ENCODE measurements around the gene DICER1.

The DICER1 gene

DNA sequence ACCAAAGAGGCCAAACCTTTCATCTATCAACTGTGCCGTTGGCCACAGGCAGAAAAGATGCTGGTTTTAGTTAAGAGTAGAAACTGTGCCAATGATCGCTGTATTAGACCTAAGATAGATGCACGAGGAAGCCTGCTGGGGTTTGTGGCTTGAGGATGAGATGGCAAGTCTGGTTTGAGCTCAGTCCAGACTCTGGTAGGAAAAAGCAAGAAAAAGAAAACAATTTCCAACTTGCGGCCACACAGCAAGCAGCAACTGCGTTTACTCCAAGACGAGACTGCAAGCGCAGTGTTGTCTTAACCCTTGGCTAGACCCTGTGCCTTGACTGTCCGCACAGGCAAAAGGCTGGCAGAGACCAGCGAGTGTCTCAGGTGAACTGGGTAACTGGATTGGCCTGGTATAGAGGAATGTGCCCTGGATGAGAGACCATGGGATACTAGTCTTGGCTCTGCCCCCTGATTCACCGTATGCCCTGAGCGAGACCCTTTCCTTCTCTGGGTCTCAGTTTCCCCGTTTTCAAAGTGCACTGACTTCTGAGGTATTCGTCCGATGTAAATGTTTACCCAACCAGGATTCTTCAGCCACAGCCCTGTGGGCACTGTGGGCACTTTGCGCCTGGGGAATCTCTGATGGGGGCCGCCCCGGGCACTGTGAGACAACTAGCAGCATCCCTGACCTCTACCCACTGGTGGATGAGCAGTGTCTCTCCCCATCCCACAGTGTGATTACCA lies 113.4 kb downstream of the DICER1 start:
- Histone ChIP-seq H3K27ac (ENCODE audit: low read depth, low read length) (no peak overlapping the region), H3K27me3 (ENCODE audit: control insufficient read depth in 1 of 2, insufficient read depth in 2 of 2, low read length in 2 of 2) (no peaks in the 10 kb centered on the region), H3K9ac (ENCODE audit: low read length) (no peak overlapping the region), H3K4me3 (ENCODE audit: low read depth in 1 of 2, low read length in 2 of 2) (no peak overlapping the region), H3K4me1 (ENCODE audit: insufficient read depth, low read length) (peaks cover 22% of the 10 kb centered on the region), H3K9me3 (ENCODE audit: low read length) (no peaks in the 10 kb centered on the region), H3K36me3 (ENCODE audit: insufficient read depth, low read length) (no peaks in the 10 kb centered on the region)

DNA sequence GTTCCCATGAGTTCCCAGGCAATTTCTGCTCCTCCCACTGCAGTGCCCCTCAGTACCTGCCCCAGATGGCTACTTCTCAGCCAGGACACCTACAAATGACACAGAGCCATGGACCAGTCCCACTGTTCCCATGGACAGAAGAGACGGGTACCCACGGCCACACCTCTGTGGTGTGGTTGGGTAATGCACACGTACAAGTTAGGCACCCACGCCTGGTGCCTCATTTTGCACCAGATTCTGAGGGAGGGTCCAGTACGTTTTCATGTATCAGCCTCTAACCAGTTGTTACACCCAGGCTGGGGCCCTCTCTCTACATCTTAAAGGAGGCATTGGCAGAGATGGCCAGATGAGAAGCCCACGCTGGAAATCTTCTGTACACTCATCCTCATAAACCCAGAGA lies 114.0 kb downstream of the DICER1 start:
- H3K9me3 ChIP-seq (ENCODE audit: low read length): no peaks in the 10 kb centered on the region
- H3K4me3 ChIP-seq (ENCODE audit: low read depth in 1 of 2, low read length in 2 of 2): no peak overlapping the region
- H3K9ac ChIP-seq (ENCODE audit: low read length): no peak overlapping the region
- H3K36me3 ChIP-seq (ENCODE audit: insufficient read depth, low read length): no peaks in the 10 kb centered on the region
- no peaks in the 10 kb centered on the region for H3K27me3 ChIP-seq (ENCODE audit: control insufficient read depth in 1 of 2, insufficient read depth in 2 of 2, low read length in 2 of 2)
- H3K27ac ChIP-seq (ENCODE audit: low read depth, low read length): no peak overlapping the region
- H3K4me1 ChIP-seq (ENCODE audit: insufficient read depth, low read length): peaks cover 22% of the 10 kb centered on the region

DNA sequence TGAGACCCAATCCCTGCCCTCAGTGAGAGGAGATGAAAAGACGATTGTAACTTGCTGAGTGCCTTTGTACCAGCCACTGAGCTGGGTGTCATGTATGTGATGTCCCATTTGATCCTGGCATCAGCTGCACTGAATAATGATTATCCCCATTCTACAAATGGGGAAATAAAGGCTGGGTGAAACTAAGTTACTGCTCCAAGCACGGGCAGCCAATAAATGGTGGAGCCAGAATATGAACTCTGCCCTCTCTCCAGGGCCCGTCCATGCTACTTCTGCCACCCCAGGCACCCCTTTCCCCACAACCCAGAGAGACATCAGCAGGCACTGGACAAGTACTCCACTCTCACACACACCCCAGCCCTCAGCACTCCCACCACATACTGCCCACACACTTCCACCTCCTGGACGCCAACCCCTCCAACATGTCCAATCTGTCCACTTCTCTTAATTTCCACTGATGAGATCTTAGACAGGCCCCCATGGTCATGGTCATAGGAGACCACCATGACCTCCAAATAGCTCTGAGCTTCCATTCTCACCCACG lies 115.8 kb downstream of the DICER1 start:
- H3K9me3 ChIP-seq (ENCODE audit: low read length): no peaks in the 10 kb centered on the region
- no peak overlapping the region for H3K27ac ChIP-seq (ENCODE audit: low read depth, low read length)
- H3K4me3 ChIP-seq (ENCODE audit: low read depth in 1 of 2, low read length in 2 of 2): no peak overlapping the region
- no peak overlapping the region for H3K9ac ChIP-seq (ENCODE audit: low read length)
- H3K36me3 ChIP-seq (ENCODE audit: insufficient read depth, low read length): no peaks in the 10 kb centered on the region
- H3K27me3 ChIP-seq (ENCODE audit: control insufficient read depth in 1 of 2, insufficient read depth in 2 of 2, low read length in 2 of 2): no peaks in the 10 kb centered on the region
- H3K4me1 ChIP-seq (ENCODE audit: insufficient read depth, low read length): peaks cover 5% of the 10 kb centered on the region

DNA sequence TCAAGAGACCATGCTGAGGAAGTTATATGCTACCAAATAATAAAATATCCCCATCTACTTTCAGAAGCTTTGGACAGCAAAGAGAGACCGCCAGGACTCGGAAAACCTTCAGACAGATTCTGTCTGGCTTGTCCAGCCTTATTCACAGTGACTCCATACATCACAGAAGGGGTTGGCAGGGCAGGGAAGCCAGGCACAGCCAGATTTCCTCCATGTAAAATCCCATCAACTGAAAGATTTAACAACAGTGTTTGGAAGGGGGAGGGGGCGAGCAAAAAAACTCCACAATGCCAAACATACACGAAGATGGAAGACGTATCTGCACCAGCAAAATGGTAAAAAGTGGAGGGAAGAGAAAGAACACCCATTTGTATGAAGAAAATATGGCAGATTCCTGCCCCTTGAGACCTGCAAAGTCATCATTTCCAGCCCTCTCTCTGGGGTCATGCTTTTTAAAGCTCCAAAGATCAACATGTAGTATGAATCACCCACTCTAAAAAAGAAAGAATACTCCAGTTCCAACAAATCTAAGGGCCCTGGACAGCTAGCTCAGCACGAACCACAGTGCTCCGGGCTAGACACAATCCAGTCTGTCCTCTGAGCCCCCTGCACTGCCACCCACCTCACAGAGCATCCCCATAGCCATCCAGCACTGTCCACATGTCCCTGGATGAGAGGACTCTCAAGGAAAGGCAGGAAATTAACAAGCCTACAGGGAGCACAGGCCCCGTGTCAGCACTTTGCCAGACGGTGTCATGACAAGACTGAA lies 116.4 kb downstream of the DICER1 start:
- no peak overlapping the region for H3K27ac ChIP-seq (ENCODE audit: low read depth, low read length)
- H3K9ac ChIP-seq (ENCODE audit: low read length): no peak overlapping the region
- no peaks in the 10 kb centered on the region for H3K9me3 ChIP-seq (ENCODE audit: low read length)

DNA sequence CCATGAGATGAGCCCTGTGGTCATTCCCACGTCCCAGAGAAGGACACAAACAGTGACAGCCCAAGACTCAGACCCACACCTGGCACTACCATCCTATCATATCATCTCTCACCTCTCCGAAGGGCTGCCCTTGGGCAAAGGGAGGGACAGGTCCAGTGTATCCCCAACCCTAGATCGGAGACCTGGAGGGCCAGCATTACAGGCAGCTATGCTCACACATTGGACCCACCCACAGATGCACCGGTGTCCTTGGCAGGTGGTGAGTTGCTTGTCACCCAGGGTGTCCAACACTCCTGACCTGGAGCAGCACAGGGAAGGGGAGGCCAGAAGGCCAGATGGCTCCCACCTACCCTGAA lies 117.4 kb downstream of the DICER1 start:
- Histone ChIP-seq H3K4me1 (ENCODE audit: insufficient read depth, low read length) (no peaks in the 10 kb centered on the region), H3K9me3 (ENCODE audit: low read length) (no peaks in the 10 kb centered on the region), H3K36me3 (ENCODE audit: insufficient read depth, low read length) (no peaks in the 10 kb centered on the region), H3K9ac (ENCODE audit: low read length) (no peak overlapping the region), H3K27me3 (ENCODE audit: control insufficient read depth in 1 of 2, insufficient read depth in 2 of 2, low read length in 2 of 2) (no peaks in the 10 kb centered on the region), H3K4me3 (ENCODE audit: low read depth in 1 of 2, low read length in 2 of 2) (no peak overlapping the region), H3K27ac (ENCODE audit: low read depth, low read length) (no peak overlapping the region)

More for the DNA sequence above, 116.4 kb downstream of the DICER1 start:
- Histone ChIP-seq H3K36me3 (ENCODE audit: insufficient read depth, low read length) (no peaks in the 10 kb centered on the region), H3K27me3 (ENCODE audit: control insufficient read depth in 1 of 2, insufficient read depth in 2 of 2, low read length in 2 of 2) (no peaks in the 10 kb centered on the region), H3K4me3 (ENCODE audit: low read depth in 1 of 2, low read length in 2 of 2) (no peak overlapping the region), H3K4me1 (ENCODE audit: insufficient read depth, low read length) (no peaks in the 10 kb centered on the region)

DNA sequence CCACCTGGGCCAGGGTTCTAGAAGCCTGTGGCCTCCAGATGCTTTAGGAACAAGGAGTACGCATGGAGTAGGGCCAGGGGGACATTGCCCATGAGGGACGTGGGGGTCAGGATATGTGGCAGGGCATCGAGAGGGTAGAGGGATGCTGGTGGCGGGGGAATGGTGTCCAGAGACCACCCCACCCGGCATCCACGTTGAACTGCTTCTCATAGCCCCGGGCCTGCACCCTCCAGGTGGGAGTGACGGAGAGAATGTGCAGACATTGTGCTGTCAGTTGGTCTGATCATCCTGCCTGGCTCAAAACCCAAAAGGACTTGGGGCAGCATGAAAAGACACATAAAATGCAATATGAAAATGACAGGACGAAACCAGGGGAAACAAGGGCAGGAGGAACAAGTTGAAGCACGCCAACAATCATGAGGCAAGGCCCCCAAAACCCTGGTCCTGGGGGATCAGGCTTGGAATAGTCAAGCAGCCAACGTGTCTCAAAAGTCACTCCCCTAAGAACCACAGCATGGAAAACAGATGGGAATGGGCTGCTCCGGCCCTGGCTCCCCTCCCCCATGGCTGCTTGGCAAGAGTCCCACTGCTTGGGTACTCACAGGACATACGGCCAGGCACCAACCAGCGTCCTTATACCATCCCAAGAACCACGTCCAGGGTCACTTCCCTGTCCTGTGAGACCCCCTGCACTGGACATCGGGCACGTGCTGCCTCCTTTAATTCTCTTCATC lies 117.9 kb downstream of the DICER1 start:
- no peaks in the 10 kb centered on the region for H3K36me3 ChIP-seq (ENCODE audit: insufficient read depth, low read length)
- H3K9ac ChIP-seq (ENCODE audit: low read length): no peak overlapping the region
- H3K9me3 ChIP-seq (ENCODE audit: low read length): no peaks in the 10 kb centered on the region
- H3K4me1 ChIP-seq (ENCODE audit: insufficient read depth, low read length): no peaks in the 10 kb centered on the region
- H3K27me3 ChIP-seq (ENCODE audit: control insufficient read depth in 1 of 2, insufficient read depth in 2 of 2, low read length in 2 of 2): no peaks in the 10 kb centered on the region
- H3K27ac ChIP-seq (ENCODE audit: low read depth, low read length): no peak overlapping the region
- no peak overlapping the region for H3K4me3 ChIP-seq (ENCODE audit: low read depth in 1 of 2, low read length in 2 of 2)

DNA sequence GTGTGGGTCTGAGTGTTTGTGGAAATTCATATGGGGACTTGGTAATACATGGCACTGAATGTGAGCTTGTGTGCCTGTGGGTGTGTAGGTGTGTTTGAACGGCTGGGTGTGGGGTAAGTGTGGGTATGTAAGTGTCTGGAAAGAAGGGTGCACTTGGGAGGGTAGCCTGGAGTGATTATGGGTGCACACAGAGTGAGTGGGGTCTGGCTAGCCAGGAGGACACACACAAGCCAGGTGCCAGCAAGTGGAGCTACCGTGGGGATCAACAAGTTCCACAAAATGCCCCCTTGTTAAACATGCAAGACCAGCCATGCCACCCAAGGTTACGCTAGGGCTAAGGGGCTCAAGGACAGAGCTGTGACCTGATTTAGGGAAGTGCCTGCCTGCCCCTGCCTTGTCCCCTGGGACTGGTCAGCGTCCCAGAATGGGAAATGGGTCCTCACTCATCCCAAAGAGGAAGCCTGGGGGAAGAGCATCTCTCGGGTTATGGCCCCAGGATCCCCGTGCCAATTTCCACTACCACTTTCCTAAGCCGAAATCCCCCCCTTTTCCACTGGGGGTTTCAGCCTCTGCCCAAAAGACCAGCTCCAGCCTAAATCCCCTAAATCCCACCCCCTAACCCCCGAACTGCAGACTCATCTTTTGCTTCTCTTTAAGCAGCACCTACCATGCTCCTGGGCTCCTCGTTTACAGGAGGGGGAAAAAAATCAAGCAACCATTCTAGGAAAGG lies 118.6 kb downstream of the DICER1 start:
- no peaks in the 10 kb centered on the region for H3K27me3 ChIP-seq (ENCODE audit: control insufficient read depth in 1 of 2, insufficient read depth in 2 of 2, low read length in 2 of 2)
- no peak overlapping the region for H3K4me3 ChIP-seq (ENCODE audit: low read depth in 1 of 2, low read length in 2 of 2)
- no peaks in the 10 kb centered on the region for H3K36me3 ChIP-seq (ENCODE audit: insufficient read depth, low read length)
- H3K27ac ChIP-seq (ENCODE audit: low read depth, low read length): no peak overlapping the region
- H3K9ac ChIP-seq (ENCODE audit: low read length): no peak overlapping the region
- H3K4me1 ChIP-seq (ENCODE audit: insufficient read depth, low read length): no peaks in the 10 kb centered on the region
- no peaks in the 10 kb centered on the region for H3K9me3 ChIP-seq (ENCODE audit: low read length)

DNA sequence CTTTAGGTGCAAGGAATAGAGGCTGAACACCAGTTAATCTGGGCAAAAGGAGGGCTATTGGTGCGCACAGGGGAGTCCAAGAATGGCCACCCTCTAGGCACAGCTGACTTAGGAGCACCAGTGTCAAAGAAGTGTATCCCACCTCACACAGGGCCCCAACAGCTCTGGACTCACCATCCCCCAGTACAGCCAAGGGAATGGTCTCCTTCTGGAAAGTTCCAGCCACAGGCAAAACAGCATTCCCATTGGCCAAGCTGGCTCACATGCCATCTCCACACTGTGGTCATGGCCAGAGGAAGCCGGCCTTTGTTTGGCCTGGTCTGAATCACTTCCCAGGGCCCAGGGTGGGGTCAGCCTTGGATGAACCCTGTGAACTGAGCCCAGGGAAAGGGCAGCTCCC lies 120.1 kb downstream of the DICER1 start:
- Histone ChIP-seq H3K27ac (ENCODE audit: low read depth, low read length) (no peak overlapping the region), H3K4me3 (ENCODE audit: low read depth in 1 of 2, low read length in 2 of 2) (no peak overlapping the region), H3K9me3 (ENCODE audit: low read length) (no peaks in the 10 kb centered on the region), H3K36me3 (ENCODE audit: insufficient read depth, low read length) (no peaks in the 10 kb centered on the region), H3K9ac (ENCODE audit: low read length) (no peak overlapping the region), H3K4me1 (ENCODE audit: insufficient read depth, low read length) (no peaks in the 10 kb centered on the region), H3K27me3 (ENCODE audit: control insufficient read depth in 1 of 2, insufficient read depth in 2 of 2, low read length in 2 of 2) (no peaks in the 10 kb centered on the region)

All from muscle layer of colon (tissue), 2 donors.